Keratinocyte (primary cell): ENCODE data around the gene FGGY. TPM values are rescaled to one million over a fixed set of nuclear protein-coding genes. Genes with fewer than 3 reads are reported as not detected.

Source experiments
- DNase-seq: peaks from one replicate; pipeline ENCODE4 v3.0.0-alpha.2; 2011; ENCODE audit warnings: low read depth, missing footprints, low spot score
- FAIRE-seq: peaks from 2 replicates; lab custom pipeline; 2011; peaks lifted over from hg19 to GRCh38; lab: Jason Lieb, UNC
- H2AFZ ChIP-seq: 2 replicates; pipeline ENCODE4 v1.6.0; 2012; ENCODE audit warnings: low read length, control low read depth, inconsistent platforms; ENCODE audit not compliant: control insufficient read depth
- H3K27ac ChIP-seq: 2 replicates; pipeline ENCODE4 v1.5.1; 2011; ENCODE audit warnings: low read length; ENCODE audit not compliant: control insufficient read depth, insufficient read depth
- H3K27me3 ChIP-seq: 3 replicates; pipeline ENCODE4 v1.6.0; 2011; ENCODE audit warnings: low read length; ENCODE audit not compliant: control insufficient read depth, insufficient read depth; ENCODE audit errors: extremely low read depth
- H3K36me3 ChIP-seq, 2 experiments: 2 replicates in 1 of 2; 3 replicates in 1 of 2; pipeline ENCODE4 v1.5.1; 2011; ENCODE audit warnings: low read length in 2 of 2, mild to moderate bottlenecking in 1 of 2; ENCODE audit not compliant: control insufficient read depth in 2 of 2, insufficient read depth in 2 of 2; ENCODE audit errors: extremely low read depth in 1 of 2
- H3K4me1 ChIP-seq: 3 replicates; pipeline ENCODE4 v1.5.1; 2011; ENCODE audit warnings: low read length; ENCODE audit not compliant: control insufficient read depth, insufficient read depth; ENCODE audit errors: extremely low read depth
- H3K4me2 ChIP-seq: 3 replicates; pipeline ENCODE4 v1.6.0; 2011; ENCODE audit warnings: low read depth, low read length; ENCODE audit not compliant: control insufficient read depth, insufficient read depth; ENCODE audit errors: extremely low read depth
- H3K4me3 ChIP-seq, 3 experiments: fragments of 200-600 bp in 1 of 3; sonication (generic) in 1 of 3; 2 replicates in 2 of 3; 3 replicates in 1 of 3; pipeline ENCODE4 v1.5.1; 2011 to 2016; ENCODE audit warnings: low read length in 3 of 3, mild to moderate bottlenecking in 3 of 3, control low read depth in 2 of 3, inconsistent platforms in 1 of 3, low read depth in 1 of 3, mixed read lengths in 1 of 3, mixed run types in 1 of 3, moderate library complexity in 1 of 3; ENCODE audit not compliant: control insufficient read depth in 2 of 3, insufficient read depth in 2 of 3; ENCODE audit errors: extremely low read depth in 1 of 3
- H3K79me2 ChIP-seq: 2 replicates; pipeline ENCODE4 v1.6.0; 2012; ENCODE audit warnings: low read length; ENCODE audit not compliant: control insufficient read depth, insufficient read depth
- H3K9ac ChIP-seq: 3 replicates; pipeline ENCODE4 v1.6.0; 2011; ENCODE audit warnings: low read length; ENCODE audit not compliant: control insufficient read depth, insufficient read depth; ENCODE audit errors: extremely low read depth
- H3K9me1 ChIP-seq: 3 replicates; pipeline ENCODE4 v1.6.0; 2011; ENCODE audit warnings: low read length; ENCODE audit not compliant: control insufficient read depth, insufficient read depth; ENCODE audit errors: extremely low read depth
- H3K9me3 ChIP-seq: 2 replicates; pipeline ENCODE4 v1.5.1; 2012; ENCODE audit warnings: low read depth, low read length; ENCODE audit not compliant: control insufficient read depth
- H4K20me1 ChIP-seq: 3 replicates; pipeline ENCODE4 v1.6.0; 2011; ENCODE audit warnings: low read length; ENCODE audit not compliant: control insufficient read depth, insufficient read depth; ENCODE audit errors: extremely low read depth
- CTCF ChIP-seq, 3 experiments: IDR thresholded peaks in 1 of 3; conservative IDR thresholded peaks in 1 of 3; optimal IDR thresholded peaks in 1 of 3; 2 replicates in 2 of 3; 3 replicates in 1 of 3; pipeline versions ENCODE3 to v1.5.1; 2011; ENCODE audit warnings: low read length in 3 of 3, mild to moderate bottlenecking in 3 of 3, moderate library complexity in 2 of 3, control low read depth in 1 of 3, inconsistent platforms in 1 of 3; ENCODE audit not compliant: insufficient read depth in 2 of 3; ENCODE audit errors: extremely low read depth in 1 of 3
- EZH2 ChIP-seq: IDR thresholded peaks from one replicate; pipeline ENCODE4 v1.6.1; 2012; ENCODE audit warnings: inconsistent platforms, mild to moderate bottlenecking, low read length, moderate library complexity
- dilution Hi-C: fragments of 300-500 bp; cut with MboI; formaldehyde crosslinking; loops from one replicate; pipeline ENCODE4 v1.7.0; 2020; ENCODE audit warnings: low sequenced_read_pairs; ENCODE audit not compliant: extremely low pct_ligation_motif_present
- polyA plus RNA-seq, 5 experiments: library from polyadenylated mRNA; depleted of rRNA in 3 of 5; stranded (reverse) in 3 of 5; stranded (forward) in 1 of 5; unstranded in 1 of 5; fragments of >200 nt; gene quantifications; 1 replicate in 1 of 5; 2 replicates in 3 of 5; 3 replicates in 1 of 5; pipeline versions ENCODE4 v1.2.1 to v1.2.3, GENCODE V29; 2011 to 2012; ENCODE audit warnings: missing spikeins in 2 of 5, low read depth in 1 of 5, low replicate concordance in 1 of 5

Gene FGGY
- polyA plus RNA-seq, 1 donor (not counting 4 experiments of a cell fraction or from before 2014, with no cell fraction given), result 16.6 TPM

GRCh38 chr1:59686574-59686973 is 389.7 kb downstream of the FGGY start:
- H3K9ac ChIP-seq, result no peak overlapping the region
- no peak overlapping the region for H3K4me2 ChIP-seq
- H3K36me3 ChIP-seq, result no peaks in the 10 kb centered on the region
- TF ChIP-seq CTCF (optimal IDR thresholded peaks at IDR 0.05 in 1 of 3, IDR thresholded peaks at IDR 0.05 in 1 of 3, conservative IDR thresholded peaks at IDR 0.05 in 1 of 3; ENCODE audit: extremely low read depth in 1 of 3, insufficient read depth in 2 of 3, low read length in 3 of 3) (no peak), EZH2 (no peak)
- H3K4me1 ChIP-seq, result no peaks in the 10 kb centered on the region
- no peak overlapping the region for H3K27ac ChIP-seq
- no peaks in the 10 kb centered on the region for H4K20me1 ChIP-seq
- dilution Hi-C loops, result no loop called here
- H3K9me3 ChIP-seq, result no peaks in the 10 kb centered on the region
- no peaks in the 10 kb centered on the region for H3K79me2 ChIP-seq
- H3K27me3 ChIP-seq, result no peaks in the 10 kb centered on the region
- FAIRE-seq (no peak), DNase-seq (no peak)
- no peak overlapping the region for H2AFZ ChIP-seq
- H3K9me1 ChIP-seq, result no peaks in the 10 kb centered on the region
- H3K4me3 ChIP-seq, result no peak overlapping the region

- H3K4me3 ChIP-seq, result no peak overlapping the region
- no peak overlapping the region for H3K27ac ChIP-seq
- H3K36me3 ChIP-seq, result no peaks in the 10 kb centered on the region
- H3K9me1 ChIP-seq, result no peaks in the 10 kb centered on the region
- FAIRE-seq (no peak), DNase-seq (no peak)
- H3K27me3 ChIP-seq, result no peaks in the 10 kb centered on the region
- H2AFZ ChIP-seq, result no peak overlapping the region
- no peaks in the 10 kb centered on the region for H3K4me1 ChIP-seq
- no peaks in the 10 kb centered on the region for H4K20me1 ChIP-seq
- H3K9ac ChIP-seq, result no peak overlapping the region
- no peaks in the 10 kb centered on the region for H3K9me3 ChIP-seq
- no peaks in the 10 kb centered on the region for H3K79me2 ChIP-seq
- no peak for TF ChIP-seq CTCF (optimal IDR thresholded peaks at IDR 0.05 in 1 of 3, IDR thresholded peaks at IDR 0.05 in 1 of 3, conservative IDR thresholded peaks at IDR 0.05 in 1 of 3; ENCODE audit: extremely low read depth in 1 of 3, insufficient read depth in 2 of 3, low read length in 3 of 3)
- no peak for TF ChIP-seq EZH2
- H3K4me2 ChIP-seq, result no peak overlapping the region
- dilution Hi-C loops, result no loop called here
These were observed 390.2 kb downstream of the FGGY start for GRCh38 chr1:59687081-59687480.
